Measurements from ENCODE around the gene F2. TPM values are rescaled to one million over a fixed set of nuclear protein-coding genes. Genes with fewer than 3 reads are reported as not detected.

F2 gene
- total RNA-seq, 2 experiments from 2014 or later = not detected

DNA sequence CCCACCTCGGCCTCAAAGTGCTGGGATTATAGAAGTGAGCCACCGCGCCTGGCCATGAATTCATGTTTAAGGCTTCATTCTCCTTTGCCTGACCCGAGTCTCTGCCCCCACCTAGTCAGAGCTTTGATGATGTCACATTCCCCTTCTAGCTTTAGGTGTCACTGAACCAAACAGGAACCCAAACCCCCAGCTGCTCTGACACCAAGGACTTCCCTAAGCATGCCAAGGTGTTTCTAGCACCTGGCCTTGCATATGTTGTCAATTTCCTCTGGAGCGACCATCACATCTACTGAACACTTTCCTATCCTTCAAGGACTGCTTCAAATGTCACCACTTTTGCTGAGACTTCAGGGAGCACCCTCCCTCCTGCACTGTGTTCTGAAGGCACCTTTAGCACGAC is 2.3 kb downstream of the F2 start:
- intact Hi-C loops (cut with DNase I, micrococcal nuclease) = no loop called here
- ATAC-seq (no peak), DNase-seq (no peak)
- Mint-ChIP-seq H3K27me3 (no peaks in the 10 kb centered on the region), H3K27ac (no peak overlapping the region), H3K9me3 (ENCODE audit: low read depth) (no peaks in the 10 kb centered on the region), H3K36me3 (ENCODE audit: low read depth) (no peaks in the 10 kb centered on the region), H3K4me3 (no peak overlapping the region), H3K4me1 (peaks cover 5% of the 10 kb centered on the region)
- ChIA-PET POLR2A (no interaction called here), CTCF (no interaction called here)

DNA sequence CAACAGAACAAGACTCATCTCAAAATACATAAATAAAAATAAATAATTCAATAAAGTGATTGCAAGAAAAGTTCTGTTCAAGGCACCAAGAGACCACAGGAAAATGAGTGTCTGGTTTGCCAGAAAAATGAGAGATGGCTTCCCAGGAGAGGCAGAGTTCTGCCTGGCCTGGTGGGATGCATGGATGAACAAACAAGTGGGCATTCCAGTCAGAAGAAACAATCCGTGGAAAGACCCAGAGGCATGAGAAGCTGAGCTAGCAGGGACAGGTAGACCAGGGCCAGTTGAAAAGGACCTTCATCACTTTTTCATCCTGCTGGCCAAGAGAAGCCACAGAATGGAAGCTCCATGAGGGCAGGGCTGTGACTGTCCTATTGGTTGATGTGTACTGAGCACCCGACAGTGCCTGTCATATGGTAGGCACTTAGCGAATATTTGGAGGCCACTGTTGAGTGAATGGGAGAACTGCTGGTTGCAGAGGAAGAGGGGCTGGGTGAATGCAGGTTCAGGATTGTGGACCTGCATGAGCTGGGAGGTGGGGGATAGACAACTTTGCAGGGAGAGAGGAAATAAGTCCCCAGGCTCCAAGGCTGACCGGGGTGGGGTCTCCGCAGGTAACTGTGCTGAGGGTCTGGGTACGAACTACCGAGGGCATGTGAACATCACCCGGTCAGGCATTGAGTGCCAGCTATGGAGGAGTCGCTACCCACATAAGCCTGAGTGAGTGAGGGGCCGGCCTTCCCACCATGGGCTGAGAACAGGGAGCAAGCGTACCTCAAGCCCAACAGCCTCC is 3.7 kb downstream of the F2 start:
- Mint-ChIP-seq H3K27me3 (no peaks in the 10 kb centered on the region), H3K9me3 (ENCODE audit: low read depth) (no peaks in the 10 kb centered on the region), H3K4me1 (peaks cover 5% of the 10 kb centered on the region), H3K4me3 (no peak overlapping the region), H3K36me3 (ENCODE audit: low read depth) (no peaks in the 10 kb centered on the region), H3K27ac (no peak overlapping the region)
- no peak for DNase-seq
- ATAC-seq = no peak
- ChIA-PET POLR2A (no interaction called here), CTCF (no interaction called here)
- intact Hi-C loops (cut with DNase I, micrococcal nuclease) = no loop called here

DNA sequence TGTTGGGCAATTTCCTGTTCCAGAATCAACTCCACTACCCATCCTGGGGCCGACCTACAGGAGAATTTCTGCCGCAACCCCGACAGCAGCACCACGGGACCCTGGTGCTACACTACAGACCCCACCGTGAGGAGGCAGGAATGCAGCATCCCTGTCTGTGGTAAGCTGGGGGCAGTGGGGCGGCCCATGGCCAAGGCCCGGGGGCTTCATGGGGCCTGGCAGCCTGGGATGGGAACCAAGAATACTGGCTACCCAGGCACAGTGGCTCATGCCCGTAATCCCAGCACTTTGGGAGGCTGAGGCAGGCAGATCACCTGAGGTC is 4.3 kb downstream of the F2 start:
- Mint-ChIP-seq H3K9me3 (ENCODE audit: low read depth) (no peaks in the 10 kb centered on the region), H3K4me1 (peaks cover 2% of the 10 kb centered on the region), H3K27ac (no peak overlapping the region), H3K27me3 (no peaks in the 10 kb centered on the region), H3K4me3 (no peak overlapping the region), H3K36me3 (ENCODE audit: low read depth) (no peaks in the 10 kb centered on the region)
- POLR2A ChIA-PET = no interaction called here
- CTCF ChIA-PET = no interaction called here
- intact Hi-C loops (cut with DNase I, micrococcal nuclease) = no loop called here
- DNase-seq (no peak), ATAC-seq (no peak)

DNA sequence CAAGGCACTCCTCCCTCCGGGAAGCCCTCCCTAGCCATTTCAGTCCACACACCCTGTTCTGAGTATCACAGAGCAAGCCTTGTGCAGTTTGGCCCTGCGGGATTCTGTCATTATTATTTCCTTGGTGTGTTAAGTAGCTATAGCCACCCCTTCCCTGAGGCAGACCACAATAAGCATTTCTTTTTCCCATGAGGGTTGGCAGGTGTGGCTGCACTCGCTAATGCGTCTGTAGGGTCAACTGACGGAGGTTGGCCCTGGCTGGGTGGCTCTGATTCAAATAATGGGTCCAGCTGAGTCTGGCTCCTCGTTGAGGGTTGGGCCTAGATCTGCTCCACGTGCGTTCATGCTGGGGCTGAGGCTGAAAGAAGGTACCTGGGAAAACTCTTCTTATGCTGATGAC is 5.1 kb downstream of the F2 start:
- no peak for ATAC-seq
- Mint-ChIP-seq H3K27ac (no peak overlapping the region), H3K9me3 (ENCODE audit: low read depth) (no peaks in the 10 kb centered on the region), H3K36me3 (ENCODE audit: low read depth) (no peaks in the 10 kb centered on the region), H3K27me3 (no peaks in the 10 kb centered on the region), H3K4me3 (no peak overlapping the region), H3K4me1 (no peaks in the 10 kb centered on the region)
- ChIA-PET POLR2A (no interaction called here), CTCF (no interaction called here)
- DNase-seq = no peak
- intact Hi-C loops (cut with DNase I, micrococcal nuclease) = no loop called here

DNA sequence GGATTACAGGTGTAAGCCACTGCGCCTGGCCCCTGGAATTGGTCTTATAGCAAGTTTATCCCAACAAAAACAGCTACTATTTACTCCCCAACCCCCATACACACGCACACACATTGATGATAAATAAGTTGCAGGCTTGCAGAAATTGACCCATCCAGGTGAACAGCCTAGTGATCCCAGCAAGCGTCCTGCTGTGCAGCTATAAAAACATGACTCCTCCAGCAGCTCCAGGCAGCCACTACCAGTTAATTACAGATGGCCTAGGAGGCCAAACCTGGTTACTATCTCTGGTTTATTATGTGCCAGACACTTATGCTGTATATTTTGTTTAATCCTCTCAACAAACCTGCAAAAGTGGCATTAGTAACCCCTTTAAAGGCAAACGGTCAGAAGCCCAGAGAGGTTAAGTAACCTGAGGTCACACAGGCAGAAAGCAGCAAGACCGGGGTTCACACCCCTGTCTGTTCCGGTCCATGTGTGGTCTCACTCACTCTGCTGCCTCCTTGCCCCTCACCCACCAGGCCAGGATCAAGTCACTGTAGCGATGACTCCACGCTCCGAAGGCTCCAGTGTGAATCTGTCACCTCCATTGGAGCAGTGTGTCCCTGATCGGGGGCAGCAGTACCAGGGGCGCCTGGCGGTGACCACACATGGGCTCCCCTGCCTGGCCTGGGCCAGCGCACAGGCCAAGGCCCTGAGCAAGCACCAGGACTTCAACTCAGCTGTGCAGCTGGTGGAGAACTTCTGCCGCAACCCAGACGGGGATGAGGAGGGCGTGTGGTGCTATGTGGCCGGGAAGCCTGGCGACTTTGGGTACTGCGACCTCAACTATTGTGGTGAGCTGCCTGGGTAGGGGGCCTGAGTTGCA is 6.6 kb downstream of the F2 start:
- ChIA-PET POLR2A (no interaction called here), CTCF (interaction anchor here (0.6 kb wide), 1 partner anchor 11 kb away, joined by 3 read pairs; no protein-coding TSS in a partner anchor)
- intact Hi-C loops (cut with DNase I, micrococcal nuclease) = no loop called here
- no peaks in the 10 kb centered on the region for H3K9me3 Mint-ChIP-seq (ENCODE audit: low read depth)
- H3K27ac Mint-ChIP-seq = no peak overlapping the region
- H3K27me3 Mint-ChIP-seq = no peaks in the 10 kb centered on the region
- DNase-seq = no peak
- no peak overlapping the region for H3K4me3 Mint-ChIP-seq
- ATAC-seq = no peak
- H3K36me3 Mint-ChIP-seq (ENCODE audit: low read depth) = no peaks in the 10 kb centered on the region
- no peaks in the 10 kb centered on the region for H3K4me1 Mint-ChIP-seq

DNA sequence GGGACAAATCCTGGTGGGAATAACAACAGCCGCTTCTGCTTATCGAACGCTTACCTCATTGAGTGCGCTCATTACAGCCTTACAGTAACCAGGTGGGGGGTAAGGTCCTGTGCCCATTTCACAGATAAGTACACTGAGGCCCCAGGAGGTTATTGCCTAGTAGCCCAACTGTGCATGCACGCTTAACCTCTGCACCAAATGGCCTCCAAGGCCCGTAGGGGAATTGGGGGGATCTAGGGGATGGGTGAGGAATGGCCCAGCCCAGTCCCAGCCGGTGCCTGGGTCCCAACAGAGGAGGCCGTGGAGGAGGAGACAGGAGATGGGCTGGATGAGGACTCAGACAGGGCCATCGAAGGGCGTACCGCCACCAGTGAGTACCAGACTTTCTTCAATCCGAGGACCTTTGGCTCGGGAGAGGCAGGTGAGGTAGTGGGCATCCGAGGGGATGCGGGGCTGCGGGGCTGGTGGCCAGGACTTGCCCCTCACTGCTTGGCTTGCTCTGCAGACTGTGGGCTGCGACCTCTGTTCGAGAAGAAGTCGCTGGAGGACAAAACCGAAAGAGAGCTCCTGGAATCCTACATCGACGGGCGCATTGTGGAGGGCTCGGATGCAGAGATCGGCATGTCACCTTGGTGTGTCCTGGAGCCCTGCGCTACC is 7.3 kb downstream of the F2 start:
- CTCF ChIA-PET = no interaction called here
- H3K4me1 Mint-ChIP-seq = no peaks in the 10 kb centered on the region
- POLR2A ChIA-PET = no interaction called here

DNA sequence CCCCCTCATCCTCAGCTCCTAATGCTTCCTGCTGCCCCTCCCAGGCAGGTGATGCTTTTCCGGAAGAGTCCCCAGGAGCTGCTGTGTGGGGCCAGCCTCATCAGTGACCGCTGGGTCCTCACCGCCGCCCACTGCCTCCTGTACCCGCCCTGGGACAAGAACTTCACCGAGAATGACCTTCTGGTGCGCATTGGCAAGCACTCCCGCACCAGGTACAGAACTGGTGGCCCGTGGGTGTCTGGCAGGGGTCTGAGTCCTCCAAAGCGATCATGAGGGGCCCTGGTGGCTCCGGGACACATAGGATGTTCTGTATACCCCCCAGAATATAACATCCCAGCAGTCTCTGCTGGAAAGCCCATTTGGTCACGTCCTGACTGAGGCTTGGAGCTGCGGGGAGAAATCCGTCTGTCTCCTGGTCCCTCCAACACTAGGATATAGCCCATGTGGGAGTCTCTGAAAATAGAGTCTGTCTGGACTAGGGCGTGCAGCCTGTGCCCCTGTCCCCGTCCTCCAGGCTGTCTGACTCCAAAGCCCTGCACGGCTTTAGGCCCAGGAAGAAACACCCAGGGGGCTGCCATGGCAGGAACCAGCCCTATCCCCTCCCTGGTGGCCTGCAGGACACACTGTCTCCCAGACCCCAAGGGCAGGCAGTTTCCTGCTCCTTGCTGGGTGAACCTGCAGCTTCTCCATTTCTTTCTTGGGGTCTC is 9.1 kb downstream of the F2 start:
- Mint-ChIP-seq H3K4me3 (no peak overlapping the region), H3K9me3 (ENCODE audit: low read depth) (no peaks in the 10 kb centered on the region), H3K27ac (no peak overlapping the region), H3K4me1 (no peaks in the 10 kb centered on the region), H3K36me3 (ENCODE audit: low read depth) (no peaks in the 10 kb centered on the region), H3K27me3 (no peaks in the 10 kb centered on the region)
- ChIA-PET POLR2A (no interaction called here), CTCF (no interaction called here)
- no peak for DNase-seq
- intact Hi-C loops (cut with DNase I, micrococcal nuclease) = no loop called here
- ATAC-seq = no peak

More for the DNA sequence above, 7.3 kb downstream of the F2 start:
- Mint-ChIP-seq H3K36me3 (ENCODE audit: low read depth) (no peaks in the 10 kb centered on the region), H3K4me3 (no peak overlapping the region), H3K27ac (no peak overlapping the region), H3K9me3 (ENCODE audit: low read depth) (no peaks in the 10 kb centered on the region), H3K27me3 (no peaks in the 10 kb centered on the region)
- ATAC-seq (no peak), DNase-seq (no peak)
- intact Hi-C loops (cut with DNase I, micrococcal nuclease) = no loop called here

DNA sequence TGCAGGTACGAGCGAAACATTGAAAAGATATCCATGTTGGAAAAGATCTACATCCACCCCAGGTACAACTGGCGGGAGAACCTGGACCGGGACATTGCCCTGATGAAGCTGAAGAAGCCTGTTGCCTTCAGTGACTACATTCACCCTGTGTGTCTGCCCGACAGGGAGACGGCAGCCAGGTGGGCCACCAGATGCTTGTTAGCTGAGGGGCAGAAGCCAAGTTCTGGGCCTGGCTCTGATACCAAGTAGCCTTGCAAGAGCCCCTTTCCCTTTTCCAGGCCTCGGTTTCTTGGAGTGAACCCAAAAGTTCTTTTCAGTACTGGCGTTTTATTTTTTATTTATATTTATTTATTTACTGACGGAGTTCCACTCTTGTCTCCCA is 9.6 kb downstream of the F2 start:
- Mint-ChIP-seq H3K36me3 (ENCODE audit: low read depth) (no peaks in the 10 kb centered on the region), H3K4me1 (no peaks in the 10 kb centered on the region), H3K9me3 (ENCODE audit: low read depth) (no peaks in the 10 kb centered on the region), H3K27me3 (no peaks in the 10 kb centered on the region), H3K27ac (no peak overlapping the region), H3K4me3 (no peak overlapping the region)
- DNase-seq (no peak), ATAC-seq (no peak)
- intact Hi-C loops (cut with DNase I, micrococcal nuclease) = no loop called here
- POLR2A ChIA-PET = no interaction called here
- CTCF ChIA-PET = no interaction called here

DNA sequence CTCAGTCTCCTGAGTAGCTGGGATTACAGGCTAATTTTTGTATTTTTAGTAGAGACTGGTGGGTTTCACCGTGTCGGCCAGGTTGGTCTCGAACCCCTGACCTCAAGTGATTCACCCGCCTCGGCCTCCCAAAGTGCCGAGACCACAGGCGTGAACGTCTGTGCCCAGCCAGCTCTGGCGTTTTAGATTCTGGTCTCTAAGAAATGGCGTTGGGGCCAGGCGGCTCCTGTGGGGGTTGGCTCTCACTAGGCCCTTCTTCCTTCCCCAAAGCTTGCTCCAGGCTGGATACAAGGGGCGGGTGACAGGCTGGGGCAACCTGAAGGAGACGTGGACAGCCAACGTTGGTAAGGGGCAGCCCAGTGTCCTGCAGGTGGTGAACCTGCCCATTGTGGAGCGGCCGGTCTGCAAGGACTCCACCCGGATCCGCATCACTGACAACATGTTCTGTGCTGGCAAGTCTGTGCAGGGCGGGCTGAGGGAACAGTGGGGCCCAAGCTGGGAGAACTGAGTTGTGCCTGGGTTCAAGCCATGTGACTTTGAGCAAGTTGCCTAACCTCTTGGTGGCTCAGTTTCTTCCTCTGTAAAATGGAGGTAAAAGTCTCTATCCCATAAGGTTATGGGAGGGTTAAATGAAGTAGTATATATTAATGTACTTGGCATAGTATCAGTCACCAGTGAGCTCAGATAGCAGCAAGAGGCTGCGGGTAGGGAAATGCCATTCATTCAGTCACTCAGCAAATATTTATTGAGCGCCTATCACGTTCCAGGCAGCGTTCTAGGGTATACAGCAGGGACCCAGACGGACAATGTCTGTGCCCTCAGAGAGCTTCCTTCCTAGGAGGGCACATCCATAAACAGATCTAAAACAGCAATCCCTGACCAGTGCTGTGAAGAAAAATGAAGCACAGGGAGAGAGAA is 10.4 kb downstream of the F2 start:
- Mint-ChIP-seq H3K27me3 (no peaks in the 10 kb centered on the region), H3K27ac (no peak overlapping the region), H3K4me3 (no peak overlapping the region), H3K36me3 (ENCODE audit: low read depth) (no peaks in the 10 kb centered on the region), H3K4me1 (no peaks in the 10 kb centered on the region), H3K9me3 (ENCODE audit: low read depth) (no peaks in the 10 kb centered on the region)
- ChIA-PET POLR2A (no interaction called here), CTCF (interaction anchor here (0.7 kb wide), 1 partner anchor 1537 kb away, joined by 4 read pairs; no protein-coding TSS in a partner anchor)
- no peak for DNase-seq
- intact Hi-C loops (cut with DNase I, micrococcal nuclease) = no loop called here
- no peak for ATAC-seq

DNA sequence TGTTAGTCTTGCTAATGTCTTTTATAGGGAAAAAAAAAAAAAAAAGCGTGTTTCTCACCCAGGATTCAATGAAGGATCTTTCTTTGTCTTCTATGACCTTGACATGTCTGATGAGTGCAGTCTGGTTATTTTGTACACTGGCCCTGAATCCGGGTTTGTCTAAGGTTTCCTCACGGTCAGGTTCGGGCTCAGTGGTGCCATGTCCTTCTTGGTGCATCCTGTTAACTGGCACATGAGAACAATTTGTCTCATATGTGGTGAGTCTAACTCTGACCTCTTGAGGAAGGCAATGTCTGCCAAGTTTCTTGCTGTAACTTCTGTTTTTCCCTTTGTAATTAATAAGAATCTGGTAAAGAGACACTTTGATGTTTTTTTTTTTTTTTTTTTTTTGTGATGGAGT is 12.5 kb downstream of the F2 start:
- no peaks in the 10 kb centered on the region for H3K36me3 Mint-ChIP-seq (ENCODE audit: low read depth)
- CTCF ChIA-PET = no interaction called here
- no peak overlapping the region for H3K27ac Mint-ChIP-seq
- no peaks in the 10 kb centered on the region for H3K4me1 Mint-ChIP-seq
- no peaks in the 10 kb centered on the region for H3K9me3 Mint-ChIP-seq (ENCODE audit: low read depth)
- POLR2A ChIA-PET = interaction anchor here (0.7 kb wide), 1 partner anchor 36 kb away, joined by 6 read pairs; no protein-coding TSS in a partner anchor
- H3K4me3 Mint-ChIP-seq = no peak overlapping the region
- no peak for DNase-seq
- intact Hi-C loops (cut with DNase I, micrococcal nuclease) = no loop called here
- ATAC-seq = no peak
- no peaks in the 10 kb centered on the region for H3K27me3 Mint-ChIP-seq

DNA sequence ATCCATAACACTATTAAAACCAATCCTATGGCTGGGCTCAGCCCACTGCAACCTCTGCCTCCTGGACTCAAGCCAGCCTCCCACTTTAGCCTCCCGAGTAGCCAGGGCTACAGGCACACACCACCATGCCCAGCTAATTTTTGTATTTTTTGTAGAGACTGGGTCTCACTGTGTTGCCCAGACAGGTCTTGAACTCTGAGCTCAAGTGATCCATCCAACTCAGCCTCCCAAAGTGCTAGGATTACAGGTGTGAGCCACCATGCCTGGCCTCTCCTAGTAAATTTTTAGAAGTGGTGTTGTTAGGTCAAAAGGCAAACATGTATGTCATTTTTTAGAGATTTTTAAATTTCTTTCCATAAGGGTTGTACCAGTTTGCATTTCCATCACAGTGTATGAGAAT is 14.2 kb downstream of the F2 start:
- no peaks in the 10 kb centered on the region for H3K9me3 Mint-ChIP-seq (ENCODE audit: low read depth)
- no peak overlapping the region for H3K27ac Mint-ChIP-seq
- POLR2A ChIA-PET = no interaction called here
- no peaks in the 10 kb centered on the region for H3K4me1 Mint-ChIP-seq
- H3K36me3 Mint-ChIP-seq (ENCODE audit: low read depth) = no peaks in the 10 kb centered on the region
- H3K4me3 Mint-ChIP-seq = no peak overlapping the region
- intact Hi-C loops (cut with DNase I, micrococcal nuclease) = no loop called here
- DNase-seq (no peak), ATAC-seq (no peak)
- no peaks in the 10 kb centered on the region for H3K27me3 Mint-ChIP-seq
- CTCF ChIA-PET = no interaction called here
